ENCODE measurements around the gene RAB27A. TPM values are rescaled to one million over a fixed set of nuclear protein-coding genes. Genes with fewer than 3 reads are reported as not detected.
"Not testable (repeated sequence)": the region's sequence is repeated elsewhere in the genome, so short reads cannot be mapped to it uniquely, and the experiment has no call there.

Gene RAB27A
- total RNA-seq, 4 donors from 2014 or later: 1.1 to 3.2 (median 1.8) TPM

- in situ Hi-C loops (cut with MboI; ENCODE audit: low sequenced_read_pairs in 4 of 4): loop anchor here in 1 of 4 donors (25.0 kb wide), 1 partner anchor 93 kb away; the partner anchor contains the start of genes CCPG1 and PIERCE2
- no peak for DNase-seq
These were observed 30.1 kb upstream of the RAB27A start for GRCh38 chr15:55319537-55320237.

GRCh38 chr15:55318588-55319494 lies 29.2 kb upstream of the RAB27A start, which contains the start of the genes PIGB and PIGBOS1:
PIGB (plus strand) TSS chr15:55319222; CDS start chr15:55319251, 29 bp downstream.
PIGBOS1 (minus strand) TSS chr15:55319123; CDS start chr15:55317792, 1,331 bp downstream.
- intact Hi-C loops (cut with DNase I; ENCODE audit: low total_unique reads): loop anchor here (2.0 kb wide), 1 partner anchor 90 kb away; the partner anchor contains the start of genes CCPG1 and PIERCE2

More at GRCh38 chr15:55319537-55320237, 30.1 kb upstream of the RAB27A start:
- ATAC-seq: no peak
- peak overlapping the region in 3 of 4 donors; percentile 82 to 96 (median 93) for H3K27ac ChIP-seq
- TF ChIP-seq POLR2A (IDR thresholded peaks at IDR 0.05) (no peak), CTCF (IDR thresholded peaks at IDR 0.05 in 4 of 5, conservative IDR thresholded peaks at IDR 0.05 in 1 of 5) (no peak)
- intact Hi-C loops (cut with DNase I; ENCODE audit: low total_unique reads): loop anchor here (2.0 kb wide), 1 partner anchor 89 kb away; the partner anchor contains the start of genes CCPG1 and PIERCE2
- H3K36me3 ChIP-seq: no peaks in the 10 kb centered on the region
- peaks cover 17 to 25% of the 10 kb centered on the region in 2 donors for H3K4me1 ChIP-seq
- no peaks in the 10 kb centered on the region for H3K9me3 ChIP-seq
- H3K27me3 ChIP-seq: no peaks in the 10 kb centered on the region
- H3K4me3 ChIP-seq: peak overlapping the region; percentile 87 to 99 (median 92)

GRCh38 chr15:55302801-55303200 lies 13.2 kb upstream of the RAB27A start:
- ATAC-seq; H3K4me1 ChIP-seq; intact Hi-C loops (cut with DNase I; ENCODE audit: low total_unique reads); DNase-seq; H3K36me3 ChIP-seq; H3K4me3 ChIP-seq; H3K9me3 ChIP-seq; H3K27ac ChIP-seq; H3K27me3 ChIP-seq: not testable (repeated sequence)
- in situ Hi-C loops (cut with MboI; ENCODE audit: low sequenced_read_pairs in 4 of 4): loop anchor here in 1 of 4 donors (25.0 kb wide), 1 partner anchor 110 kb away; the partner anchor contains the start of genes CCPG1 and PIERCE2

More at GRCh38 chr15:55318588-55319494, 29.2 kb upstream of the RAB27A start, which contains the start of the genes PIGB and PIGBOS1:
- in situ Hi-C loops (cut with MboI; ENCODE audit: low sequenced_read_pairs in 4 of 4): loop anchor here in 1 of 4 donors (25.0 kb wide), 1 partner anchor 93 kb away; the partner anchor contains the start of genes CCPG1 and PIERCE2
- no peaks in the 10 kb centered on the region for H3K9me3 ChIP-seq
- H3K27me3 ChIP-seq: no peaks in the 10 kb centered on the region
- peak; percentile 91 to 93 for ATAC-seq
- H3K4me3 ChIP-seq: peak within 1 kb of the TSS; percentile 87 to 99 (median 92)
- TF ChIP-seq CTCF (IDR thresholded peaks at IDR 0.05 in 4 of 5, conservative IDR thresholded peaks at IDR 0.05 in 1 of 5) (peak in 2 of 5 experiments; percentile 20 to 22), POLR2A (IDR thresholded peaks at IDR 0.05) (peak; percentile 13 to 47)
- no peaks in the 10 kb centered on the region for H3K36me3 ChIP-seq
- peaks cover 17 to 25% of the 10 kb centered on the region in 2 donors for H3K4me1 ChIP-seq
- peak within 1 kb of the TSS; percentile 79 to 96 (median 88) for H3K27ac ChIP-seq
- DNase-seq: peak; percentile 71 to 80

- Histone ChIP-seq H3K36me3 (no peaks in the 10 kb centered on the region), H3K4me1 (no peaks in the 10 kb centered on the region), H3K9me3 (no peaks in the 10 kb centered on the region), H3K27me3 (no peaks in the 10 kb centered on the region), H3K4me3 (no peak overlapping the region), H3K27ac (no peak overlapping the region)
- in situ Hi-C loops (cut with MboI; ENCODE audit: low sequenced_read_pairs in 4 of 4) (no loop called here), intact Hi-C loops (cut with DNase I; ENCODE audit: low total_unique reads) (no loop called here)
- DNase-seq (no peak), ATAC-seq (no peak)
- TF ChIP-seq POLR2A (IDR thresholded peaks at IDR 0.05) (no peak), CTCF (IDR thresholded peaks at IDR 0.05 in 4 of 5, conservative IDR thresholded peaks at IDR 0.05 in 1 of 5) (no peak)
These were observed 7.7 kb upstream of the RAB27A start for GRCh38 chr15:55297315-55297714.

All from gastrocnemius medialis (tissue), 4 donors.